ENCODE data around the gene JPH3.
"Not testable (repeated sequence)": the region's sequence is repeated elsewhere in the genome, so short reads cannot be mapped to it uniquely, and the experiment has no call there.

JPH3 gene

GRCh38 chr16:87721622-87722585 is 119.6 kb downstream of the JPH3 start:
- peak; percentile 25 to 33 for DNase-seq

- DNase-seq: no peak
These were observed 120.4 kb downstream of the JPH3 start for GRCh38 chr16:87722590-87723225.

- peak; percentile 99 for DNase-seq
These were observed 120.9 kb downstream of the JPH3 start for GRCh38 chr16:87723226-87723623.

GRCh38 chr16:87724490-87725291 is 122.4 kb downstream of the JPH3 start:
- DNase-seq: peak; percentile 77 to 80

GRCh38 chr16:87725596-87726235 is 123.4 kb downstream of the JPH3 start:
- DNase-seq: peak; percentile 48 to 61

GRCh38 chr16:87726577-87726976 is 124.3 kb downstream of the JPH3 start:
- DNase-seq: not testable (repeated sequence)

GRCh38 chr16:87727346-87727745 is 125.0 kb downstream of the JPH3 start:
- DNase-seq: no peak

GRCh38 chr16:87728026-87728425 is 125.7 kb downstream of the JPH3 start:
- DNase-seq: no peak

- DNase-seq: no peak
These were observed 127.1 kb downstream of the JPH3 start for GRCh38 chr16:87729266-87729954.

GRCh38 chr16:87731607-87732006 is 129.3 kb downstream of the JPH3 start:
- DNase-seq: no peak

- no peak for DNase-seq
These were observed 130.9 kb downstream of the JPH3 start for GRCh38 chr16:87733190-87733589.

- no peak for DNase-seq
These were observed 132.3 kb downstream of the JPH3 start for GRCh38 chr16:87734644-87735043.

GRCh38 chr16:87735270-87736007 is 133.1 kb downstream of the JPH3 start:
- DNase-seq: peak; percentile 75 to 88

- peak in 1 of 2 experiments; percentile 68 for DNase-seq
These were observed 133.7 kb downstream of the JPH3 start for GRCh38 chr16:87736008-87736382.

GRCh38 chr16:87739801-87740200 is 137.5 kb downstream of the JPH3 start:
- DNase-seq: no peak

GRCh38 chr16:87740441-87740840 is 138.1 kb downstream of the JPH3 start:
- no peak for DNase-seq

- DNase-seq: no peak
These were observed 138.7 kb downstream of the JPH3 start for GRCh38 chr16:87740909-87741424.

GRCh38 chr16:87741700-87742415 is 139.6 kb downstream of the JPH3 start:
- DNase-seq: no peak

- DNase-seq: no peak
These were observed 140.6 kb downstream of the JPH3 start for GRCh38 chr16:87742781-87743490.
